ENCODE results near the gene TMEM207.

Gene TMEM207

DNA sequence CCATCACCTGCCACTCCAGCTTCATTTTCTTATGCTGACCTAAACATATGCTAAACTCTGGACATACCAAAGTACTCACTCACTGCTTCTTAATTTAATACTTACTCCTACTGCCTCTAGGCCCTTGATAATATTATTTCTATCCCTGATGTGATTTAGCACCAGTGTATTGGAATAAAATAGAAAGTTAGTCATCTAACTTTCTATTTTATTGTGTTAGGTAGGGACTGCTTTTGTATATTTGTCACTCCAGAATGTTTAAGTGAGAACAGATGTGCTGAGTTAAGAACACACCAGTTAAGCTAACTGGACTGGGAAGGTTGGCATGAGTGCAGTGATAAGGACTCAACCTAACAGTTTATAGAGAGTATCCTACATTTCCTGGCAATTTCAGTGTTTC, 68.3 kb downstream of the TMEM207 start:
- no peak for FAIRE-seq

DNA sequence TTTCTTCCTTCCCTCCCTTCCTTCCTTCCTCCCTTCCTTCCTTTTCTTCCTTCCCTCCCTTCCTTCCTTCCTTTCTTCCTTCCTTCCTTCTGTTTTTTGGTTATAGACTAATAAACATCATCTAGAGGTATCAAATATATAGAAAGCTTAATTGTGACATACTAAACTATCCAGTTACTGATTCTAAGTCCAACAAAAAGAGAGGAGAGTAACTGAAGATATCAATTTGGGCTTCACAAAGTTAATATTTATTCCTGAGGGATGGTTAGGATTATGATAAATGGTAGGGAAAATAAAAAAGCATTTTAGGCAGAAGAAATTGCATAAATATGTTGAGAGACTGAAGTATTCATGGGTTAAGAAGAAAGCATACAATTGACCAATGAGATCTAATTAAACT, 69.5 kb downstream of the TMEM207 start:
- FAIRE-seq: no peak
